Measurements from ENCODE around the gene PTCHD4.

GRCh38 chr6:48150701-48151100 is 39.7 kb upstream of the PTCHD4 start:
- TF ChIP-seq POLR2A (IDR thresholded peaks at IDR 0.05) = no peak
- no peak for TF ChIP-seq CTCF (IDR thresholded peaks at IDR 0.05)

Measured in testis (tissue), 2 donors.